Osteocyte (in vitro differentiated cells): ENCODE results near the gene RAG2. TPM values are rescaled to one million over a fixed set of nuclear protein-coding genes. Genes with fewer than 3 reads are reported as not detected.

Source experiments
- DNase-seq: peaks from one replicate; pipeline ENCODE4 v3.0.0; 2021; ENCODE audit warnings: mixed read lengths; ENCODE audit not compliant: unreplicated experiment; ENCODE audit errors: extremely low spot score
- H3K27ac Mint-ChIP-seq: one replicate; pipeline ENCODE4 v1.8.0; 2021; ENCODE audit warnings: mild to moderate bottlenecking, mixed read lengths; ENCODE audit not compliant: unreplicated experiment
- H3K27me3 Mint-ChIP-seq: one replicate; pipeline ENCODE4 v1.8.0; 2021; ENCODE audit warnings: mixed read lengths; ENCODE audit not compliant: unreplicated experiment
- H3K36me3 Mint-ChIP-seq: one replicate; pipeline ENCODE4 v1.8.0; 2021; ENCODE audit warnings: mixed read lengths; ENCODE audit not compliant: unreplicated experiment
- H3K4me1 Mint-ChIP-seq: one replicate; pipeline ENCODE4 v1.8.0; 2021; ENCODE audit warnings: mixed read lengths; ENCODE audit not compliant: unreplicated experiment
- H3K4me3 Mint-ChIP-seq: one replicate; pipeline ENCODE4 v1.8.0; 2021; ENCODE audit warnings: mild to moderate bottlenecking, moderate library complexity, mixed read lengths; ENCODE audit not compliant: unreplicated experiment
- H3K9me3 Mint-ChIP-seq: one replicate; pipeline ENCODE4 v1.8.0; 2021; ENCODE audit warnings: mixed read lengths; ENCODE audit not compliant: unreplicated experiment
- CTCF ChIP-seq: fragments of 200-600 bp; sonication (generic); IDR thresholded peaks from 2 replicates; pipeline ENCODE4 v1.5.0; 2021; ENCODE audit warnings: antibody characterized with exemption, mild to moderate bottlenecking, moderate library complexity
- total RNA-seq: library from RNA; stranded (reverse); gene quantifications from 2 replicates; pipeline ENCODE4 v1.2.1, GENCODE V29; 2021

The RAG2 gene
- total RNA-seq, 1 donor from 2014 or later = not detected

- H3K9me3 Mint-ChIP-seq = no peaks in the 10 kb centered on the region
- no peak overlapping the region for H3K4me3 Mint-ChIP-seq
- peaks cover 4% of the 10 kb centered on the region for H3K36me3 Mint-ChIP-seq
- TF ChIP-seq CTCF = no peak
- no peak for DNase-seq
- H3K4me1 Mint-ChIP-seq = peaks cover 25% of the 10 kb centered on the region
- no peak overlapping the region for H3K27ac Mint-ChIP-seq
- no peaks in the 10 kb centered on the region for H3K27me3 Mint-ChIP-seq
Measured at GRCh38 chr11:36620246-36620645, 22.2 kb upstream of the RAG2 start.

DNA sequence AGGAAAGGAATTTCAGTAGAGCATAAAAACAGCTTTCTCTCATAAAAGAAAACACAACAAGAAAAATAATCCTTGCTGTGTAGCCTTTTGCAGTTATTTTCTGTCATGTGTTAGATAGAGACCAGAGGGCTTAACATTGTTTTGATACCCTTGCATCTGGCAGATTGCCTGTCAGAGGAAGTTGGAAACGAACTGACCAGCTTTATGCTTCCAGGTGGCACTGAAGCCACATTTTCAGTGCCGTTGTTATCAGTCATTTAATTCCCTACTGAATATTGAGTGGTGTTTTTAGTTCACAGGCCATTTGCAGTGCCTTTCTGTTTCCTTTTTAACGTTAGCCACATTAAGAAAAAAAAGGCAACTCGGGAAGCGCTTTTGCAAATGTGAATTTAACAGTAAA is 21.5 kb upstream of the RAG2 start:
- Mint-ChIP-seq H3K27ac (peak overlapping the region; percentile 29), H3K4me1 (peaks cover 25% of the 10 kb centered on the region), H3K27me3 (no peaks in the 10 kb centered on the region), H3K4me3 (no peak overlapping the region), H3K36me3 (peaks cover 4% of the 10 kb centered on the region), H3K9me3 (no peaks in the 10 kb centered on the region)
- no peak for DNase-seq
- TF ChIP-seq CTCF = no peak

DNA sequence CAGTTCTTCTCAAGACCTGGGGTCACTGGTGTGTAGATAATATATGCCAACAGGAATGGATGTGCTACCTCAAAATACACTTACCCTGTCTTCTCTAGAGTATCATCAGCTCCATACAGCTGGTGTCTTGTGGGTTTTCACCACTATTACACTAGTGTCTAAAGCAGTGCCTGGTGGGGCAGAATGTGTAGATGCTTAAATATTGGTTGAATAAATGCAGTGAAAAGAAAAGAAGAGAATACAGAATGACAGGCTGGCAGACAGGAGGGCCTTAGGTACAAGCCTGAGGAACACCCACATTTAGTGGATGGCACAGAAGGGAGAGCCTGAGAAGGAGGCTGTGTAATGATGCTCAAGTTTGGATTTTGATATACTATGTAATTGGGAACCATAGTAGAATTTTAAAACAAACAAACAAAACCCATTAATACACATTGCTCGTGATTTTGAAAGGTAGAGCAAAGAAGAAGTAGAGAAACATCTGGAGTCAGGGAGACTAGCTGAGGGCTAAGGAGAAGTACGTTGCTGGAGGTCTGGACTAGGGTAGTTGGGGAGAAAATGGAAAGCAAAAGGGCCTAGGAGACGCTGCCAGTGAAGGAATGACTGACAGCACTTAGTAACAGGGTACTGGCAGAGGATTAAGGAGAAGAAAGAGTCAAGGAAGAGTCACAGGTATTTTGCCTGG is 20.5 kb upstream of the RAG2 start:
- H3K27ac Mint-ChIP-seq = peak overlapping the region; percentile 50
- no peak for TF ChIP-seq CTCF
- peak overlapping the region; percentile 20 for H3K4me3 Mint-ChIP-seq
- H3K4me1 Mint-ChIP-seq = peaks cover 25% of the 10 kb centered on the region
- H3K36me3 Mint-ChIP-seq = peaks cover 4% of the 10 kb centered on the region
- no peaks in the 10 kb centered on the region for H3K27me3 Mint-ChIP-seq
- DNase-seq = no peak
- H3K9me3 Mint-ChIP-seq = no peaks in the 10 kb centered on the region

DNA sequence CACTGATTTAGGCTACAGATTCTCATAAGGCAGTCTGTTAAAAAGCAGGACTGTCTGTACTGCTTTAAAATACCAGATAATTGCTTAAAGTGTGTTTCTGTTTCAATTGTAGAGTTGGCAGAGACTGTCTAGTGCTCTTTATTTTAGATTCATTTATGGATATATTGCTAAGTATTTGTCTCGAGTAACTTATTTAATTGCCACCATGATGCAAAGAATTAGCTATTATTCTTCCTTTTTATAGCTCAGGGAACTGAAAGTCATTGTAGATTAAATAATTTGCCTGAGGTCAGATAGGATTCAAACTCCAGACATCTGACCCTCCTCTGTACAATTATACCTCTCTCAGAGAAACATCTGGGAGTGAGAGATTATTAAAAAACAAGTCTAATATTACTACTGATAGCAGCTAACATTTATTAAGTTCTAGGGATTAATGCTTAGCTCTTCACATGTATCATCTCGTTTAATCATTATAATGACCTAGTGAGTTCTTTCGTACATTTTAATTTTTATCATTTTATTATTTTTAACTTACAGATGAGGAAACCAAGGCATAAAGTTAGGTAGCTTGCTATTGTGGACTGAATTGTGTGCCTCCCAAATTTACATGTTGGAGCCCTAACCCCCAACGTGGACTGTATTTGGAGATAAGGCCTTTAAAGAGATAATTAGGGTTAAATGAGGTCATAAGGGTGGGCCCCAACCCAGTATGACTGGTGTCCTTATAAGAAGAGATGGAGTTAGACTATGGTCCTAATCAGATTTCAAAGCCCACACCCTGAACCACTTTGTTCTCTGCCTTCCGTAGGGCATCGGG is 19.7 kb upstream of the RAG2 start:
- H3K4me1 Mint-ChIP-seq = peaks cover 25% of the 10 kb centered on the region
- H3K4me3 Mint-ChIP-seq = no peak overlapping the region
- H3K36me3 Mint-ChIP-seq = peaks cover 4% of the 10 kb centered on the region
- no peak for DNase-seq
- no peak overlapping the region for H3K27ac Mint-ChIP-seq
- no peaks in the 10 kb centered on the region for H3K9me3 Mint-ChIP-seq
- no peak for TF ChIP-seq CTCF
- H3K27me3 Mint-ChIP-seq = no peaks in the 10 kb centered on the region

- Mint-ChIP-seq H3K4me1 (peaks cover 20% of the 10 kb centered on the region), H3K4me3 (no peak overlapping the region), H3K27ac (no peak overlapping the region), H3K9me3 (no peaks in the 10 kb centered on the region), H3K36me3 (peaks cover 8% of the 10 kb centered on the region), H3K27me3 (no peaks in the 10 kb centered on the region)
- DNase-seq = no peak
- TF ChIP-seq CTCF = no peak
Measured at GRCh38 chr11:36615826-36616225, 17.8 kb upstream of the RAG2 start.
